Sigmoid colon (tissue), 7 donors: ENCODE measurements around the gene VWA5B1. TPM values are rescaled to one million over a fixed set of nuclear protein-coding genes. Genes with fewer than 3 reads are reported as not detected.
A peak's percentile ranks its signal among the peaks of the same experiment; 100 is the strongest.

ENCODE experiments used
- DNase-seq: peaks from one replicate; pipeline ENCODE4 v3.0.0-alpha.2; 2019
- H3K27ac ChIP-seq, 4 donors: fragments of 200-600 bp; sonication (generic); one replicate each; pipeline ENCODE4 v1.5.1; 2016 to 2019; ENCODE audit warnings: mild to moderate bottlenecking in 1 of 4
- H3K27me3 ChIP-seq, 3 donors: fragments of 200-600 bp; sonication (generic); one replicate each; pipeline ENCODE4 v1.5.1; 2019; ENCODE audit warnings: mild to moderate bottlenecking in 1 of 3
- H3K36me3 ChIP-seq, 4 donors: fragments of 200-600 bp; sonication (generic); one replicate each; pipeline ENCODE4 v1.5.1; 2016 to 2019
- H3K4me1 ChIP-seq, 4 donors: fragments of 200-600 bp; sonication (generic); one replicate each; pipeline ENCODE4 v1.5.1; 2017 to 2019
- H3K4me3 ChIP-seq, 4 donors: fragments of 200-600 bp; sonication (generic); one replicate each; pipeline ENCODE4 v1.5.1; 2017 to 2019; ENCODE audit warnings: mild to moderate bottlenecking in 2 of 4, moderate library complexity in 1 of 4
- H3K9me3 ChIP-seq, 4 donors: fragments of 200-600 bp in 3 of 4; sonication (generic) in 3 of 4; one replicate each; pipeline versions ENCODE4 v1.5.1 to v1.6.1; 2013 to 2019
- CTCF ChIP-seq, 4 experiments: fragments of 450-650 bp in 3 of 4; fragments of 200-600 bp in 1 of 4; IDR thresholded peaks; one replicate each; pipeline ENCODE4 v1.5.1; 2016 to 2019; ENCODE audit warnings: antibody characterized with exemption in 4 of 4, mild to moderate bottlenecking in 3 of 4, moderate library complexity in 2 of 4
- EP300 ChIP-seq, 4 donors: sonication (generic); formaldehyde crosslinking; IDR thresholded peaks; one replicate each; pipeline ENCODE4 v1.6.1; 2017; ENCODE audit warnings: antibody characterized with exemption in 4 of 4
- POLR2A ChIP-seq, 2 donors: fragments of 450-650 bp; IDR thresholded peaks; one replicate each; pipeline ENCODE4 v1.6.1; 2016; ENCODE audit warnings: antibody characterized with exemption in 2 of 2, mild to moderate bottlenecking in 2 of 2, moderate library complexity in 2 of 2
- POLR2AphosphoS5 ChIP-seq, 4 donors: sonication (generic); formaldehyde crosslinking; IDR thresholded peaks; one replicate each; pipeline ENCODE4 v1.6.1; 2017; ENCODE audit warnings: antibody characterized with exemption in 4 of 4
- WGBS, 2 donors: extraction: QIAGEN DNeasy Blood & Tissue Kit; methylation state at CpG; one replicate each; pipeline ENCODE4 v1.1.7; 2013; 5-methylcytosine and 5-hydroxymethylcytosine counted together
- intact Hi-C: fragments of 100-400 bp; cut with DNase I; formaldehyde crosslinking; loops from one replicate; pipeline ENCODE4 v1.15.1; 2023
- polyA plus RNA-seq, 3 donors: library from polyadenylated mRNA; stranded (reverse); fragments of 200-250 nt; gene quantifications; one replicate each; pipeline ENCODE4 v1.2.3, GENCODE V29; 2013
- total RNA-seq, 4 donors: library from RNA; depleted of rRNA; stranded (reverse); fragments of >200 nt; gene quantifications; one replicate each; pipeline ENCODE4 v1.1.0, GENCODE V29; 2016
- donor health status: healthy with polysubstance abuse.
- donor health status: Bipolar disorder and iron deficiency.
- donor health status: healthy.

VWA5B1 gene
- total and polyA plus RNA-seq, 7 donors, result 0.16 to 0.22 TPM; not detected in 5

GRCh38 chr1:20336105-20336605 is 45.5 kb downstream of the VWA5B1 start:
- H3K27me3 ChIP-seq, result peaks cover 0 to 14% (median 0%) of the 10 kb centered on the region in 3 donors
- H3K36me3 ChIP-seq, result no peaks in the 10 kb centered on the region
- H3K9me3 ChIP-seq, result no peaks in the 10 kb centered on the region
- no peak overlapping the region for H3K27ac ChIP-seq
- no peak for TF ChIP-seq EP300 (IDR thresholded peaks at IDR 0.05)
- no peak for TF ChIP-seq CTCF (IDR thresholded peaks at IDR 0.05)
- TF ChIP-seq POLR2A (IDR thresholded peaks at IDR 0.05), result no peak
- TF ChIP-seq POLR2AphosphoS5 (IDR thresholded peaks at IDR 0.05), result no peak
- DNase-seq, result no peak
- no peak overlapping the region for H3K4me3 ChIP-seq
- WGBS, 2 donors, result 89 to 90% methylated on average over 13 of the region's 13 CpGs
- intact Hi-C loops, result no loop called here
- H3K4me1 ChIP-seq, result no peaks in the 10 kb centered on the region

- no peak for DNase-seq
- WGBS, 2 donors, result 85 to 93% methylated on average over 7 of the region's 7 CpGs
- intact Hi-C loops, result no loop called here
- Histone ChIP-seq H3K27ac (no peak overlapping the region), H3K4me3 (no peak overlapping the region), H3K36me3 (no peaks in the 10 kb centered on the region), H3K4me1 (no peaks in the 10 kb centered on the region), H3K9me3 (no peaks in the 10 kb centered on the region), H3K27me3 (peaks cover 0 to 20% (median 4%) of the 10 kb centered on the region in 3 donors)
- TF ChIP-seq POLR2A (IDR thresholded peaks at IDR 0.05), result no peak
- no peak for TF ChIP-seq CTCF (IDR thresholded peaks at IDR 0.05)
- TF ChIP-seq EP300 (IDR thresholded peaks at IDR 0.05), result no peak
- no peak for TF ChIP-seq POLR2AphosphoS5 (IDR thresholded peaks at IDR 0.05)
Measured at GRCh38 chr1:20337581-20337980, 46.9 kb downstream of the VWA5B1 start.

GRCh38 chr1:20339811-20340457 is 49.3 kb downstream of the VWA5B1 start:
- no peak for DNase-seq
- H3K27me3 ChIP-seq, result peaks cover 5 to 44% (median 22%) of the 10 kb centered on the region in 3 donors
- intact Hi-C loops, result no loop called here
- no peak for TF ChIP-seq POLR2AphosphoS5 (IDR thresholded peaks at IDR 0.05)
- TF ChIP-seq CTCF (IDR thresholded peaks at IDR 0.05), result no peak
- no peak for TF ChIP-seq POLR2A (IDR thresholded peaks at IDR 0.05)
- no peak for TF ChIP-seq EP300 (IDR thresholded peaks at IDR 0.05)
- H3K36me3 ChIP-seq, result no peaks in the 10 kb centered on the region
- H3K9me3 ChIP-seq, result no peaks in the 10 kb centered on the region
- peaks cover 0 to 10% (median 7%) of the 10 kb centered on the region in 4 donors for H3K4me1 ChIP-seq
- no peak overlapping the region for H3K4me3 ChIP-seq
- WGBS, 2 donors, result 72 to 81% methylated on average over 9 of the region's 9 CpGs
- H3K27ac ChIP-seq, result no peak overlapping the region

- Histone ChIP-seq H3K4me1 (peaks cover 0 to 10% (median 7%) of the 10 kb centered on the region in 4 donors), H3K4me3 (peak overlapping the region in 2 of 4 donors; percentile 11 to 32), H3K36me3 (no peaks in the 10 kb centered on the region), H3K27me3 (peaks cover 8 to 41% (median 35%) of the 10 kb centered on the region in 3 donors), H3K27ac (no peak overlapping the region), H3K9me3 (peaks cover 0 to 2% (median 0%) of the 10 kb centered on the region in 4 donors)
- 66 to 82% methylated on average over 17 of the region's 17 CpGs for WGBS, 2 donors
- DNase-seq, result no peak
- no peak for TF ChIP-seq CTCF (IDR thresholded peaks at IDR 0.05)
- TF ChIP-seq POLR2AphosphoS5 (IDR thresholded peaks at IDR 0.05), result no peak
- no peak for TF ChIP-seq POLR2A (IDR thresholded peaks at IDR 0.05)
- TF ChIP-seq EP300 (IDR thresholded peaks at IDR 0.05), result no peak
- intact Hi-C loops, result no loop called here
Measured at GRCh38 chr1:20342294-20343148, 51.8 kb downstream of the VWA5B1 start.
